Measurements from ENCODE around the gene CCNT2.
"Not testable (repeated sequence)": the region's sequence is repeated elsewhere in the genome, so short reads cannot be mapped to it uniquely, and the experiment has no call there.

The CCNT2 gene

DNA sequence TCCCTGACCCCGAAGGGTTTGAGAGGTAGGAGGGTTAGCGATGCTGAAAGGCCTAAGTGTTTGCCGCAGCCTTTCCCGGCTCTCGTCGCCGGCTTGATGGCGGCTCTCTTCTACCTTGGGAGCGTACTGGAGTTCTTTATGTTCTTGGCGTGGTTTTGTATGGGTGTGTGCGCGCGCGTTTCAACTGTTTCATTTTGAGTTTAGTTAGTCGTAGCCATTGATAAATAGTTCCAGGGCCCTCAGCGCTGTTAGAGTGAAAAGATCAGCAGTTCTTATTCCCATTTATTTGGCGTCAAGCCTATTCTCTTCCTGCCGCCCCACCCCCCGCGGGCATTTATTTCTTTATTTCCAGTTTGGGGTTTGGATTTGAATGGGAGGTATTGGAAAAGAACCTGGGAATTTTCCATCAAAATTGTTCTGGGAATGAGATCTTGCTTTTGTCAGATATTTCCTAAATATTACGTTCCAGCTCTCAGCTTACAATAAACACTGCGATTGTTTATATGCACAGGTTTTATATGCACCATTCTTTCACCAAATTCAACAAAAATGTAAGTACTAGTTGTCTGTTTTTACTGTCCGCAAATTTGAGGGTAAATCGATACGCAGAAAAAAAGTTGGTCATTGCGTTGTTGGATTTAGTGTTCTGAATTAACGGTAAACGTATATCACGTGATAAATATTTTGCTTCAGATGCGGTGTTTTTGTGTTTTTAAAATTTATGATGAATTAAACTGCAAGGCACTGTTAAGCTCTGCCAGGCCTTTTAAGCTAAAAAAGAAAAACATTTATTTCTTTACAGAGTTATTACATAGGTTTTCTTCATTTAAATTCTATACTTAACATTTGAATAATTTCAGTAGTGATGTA is 954 bp downstream of the CCNT2 start:
- no peak for DNase-seq

DNA sequence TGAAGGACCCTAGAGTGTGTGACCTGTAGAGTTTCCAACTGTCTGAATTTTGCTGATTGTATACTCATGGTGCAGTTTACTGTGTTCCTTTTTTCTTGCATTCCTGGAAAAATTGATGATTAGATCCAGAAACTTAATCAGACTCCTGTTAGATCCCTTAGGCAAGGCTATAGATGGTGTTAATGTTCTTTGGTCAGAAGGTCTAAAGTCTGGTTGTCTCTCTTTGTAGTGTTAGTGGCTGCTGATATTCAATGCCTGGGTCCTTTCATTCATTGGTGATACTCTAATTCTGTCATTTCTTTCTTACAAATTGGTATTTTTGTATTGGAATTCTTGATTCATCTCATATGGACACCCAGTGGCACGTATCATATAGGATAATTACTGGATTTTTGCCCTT is 6.3 kb downstream of the CCNT2 start:
- DNase-seq: no peak

DNA sequence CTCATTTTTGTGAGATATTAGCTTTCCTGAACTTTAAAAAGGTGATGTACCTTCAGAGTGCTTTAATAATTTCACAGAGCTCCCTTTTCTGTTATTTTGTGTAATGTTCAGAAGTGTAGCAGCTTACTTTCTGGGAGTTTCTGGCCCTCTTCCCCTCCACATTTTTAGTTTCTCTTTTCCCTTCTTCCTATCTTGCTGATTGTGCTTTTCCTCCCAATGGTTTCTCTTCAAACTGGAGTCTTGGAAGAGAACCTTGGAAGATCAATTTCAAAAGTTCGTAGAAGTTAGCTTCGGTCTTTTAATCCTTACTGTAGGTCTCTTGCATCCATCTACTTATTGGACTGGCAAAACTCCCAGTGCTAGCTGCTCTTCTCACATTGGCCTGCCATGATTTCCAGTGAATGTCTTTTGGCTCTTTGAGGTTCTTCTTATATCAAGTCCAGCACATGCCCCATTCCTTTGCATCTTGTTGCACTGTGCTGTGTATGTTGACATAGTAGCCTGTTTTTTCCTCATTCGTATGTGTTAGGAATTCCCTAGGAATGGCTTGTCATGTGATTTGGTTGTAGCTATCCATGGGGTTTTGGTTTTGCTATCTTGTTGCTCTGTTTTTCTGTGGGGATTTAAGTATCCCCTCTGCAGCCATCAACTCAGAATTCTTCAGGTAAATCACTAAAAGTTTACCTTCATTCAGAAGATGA is 7.8 kb downstream of the CCNT2 start:
- DNase-seq: no peak

DNA sequence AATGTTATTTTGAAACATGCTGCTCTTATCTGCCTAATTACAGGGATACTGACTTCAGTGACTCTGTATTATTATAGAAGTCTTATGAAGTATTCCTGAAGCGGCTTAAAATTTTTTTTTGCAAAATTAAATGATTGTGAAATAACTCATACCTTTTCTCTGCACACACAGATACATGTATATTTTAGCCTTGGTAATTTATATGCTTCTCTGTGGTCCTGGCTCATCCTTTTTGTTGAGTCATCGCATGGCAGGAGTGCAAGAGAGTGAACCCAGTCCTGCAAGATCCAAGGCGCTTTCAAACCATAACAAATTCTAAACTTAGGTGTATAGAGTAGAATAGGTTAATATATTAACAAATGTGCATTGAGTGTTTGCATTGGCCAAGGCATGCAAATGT is 8.6 kb downstream of the CCNT2 start:
- no peak for DNase-seq

DNA sequence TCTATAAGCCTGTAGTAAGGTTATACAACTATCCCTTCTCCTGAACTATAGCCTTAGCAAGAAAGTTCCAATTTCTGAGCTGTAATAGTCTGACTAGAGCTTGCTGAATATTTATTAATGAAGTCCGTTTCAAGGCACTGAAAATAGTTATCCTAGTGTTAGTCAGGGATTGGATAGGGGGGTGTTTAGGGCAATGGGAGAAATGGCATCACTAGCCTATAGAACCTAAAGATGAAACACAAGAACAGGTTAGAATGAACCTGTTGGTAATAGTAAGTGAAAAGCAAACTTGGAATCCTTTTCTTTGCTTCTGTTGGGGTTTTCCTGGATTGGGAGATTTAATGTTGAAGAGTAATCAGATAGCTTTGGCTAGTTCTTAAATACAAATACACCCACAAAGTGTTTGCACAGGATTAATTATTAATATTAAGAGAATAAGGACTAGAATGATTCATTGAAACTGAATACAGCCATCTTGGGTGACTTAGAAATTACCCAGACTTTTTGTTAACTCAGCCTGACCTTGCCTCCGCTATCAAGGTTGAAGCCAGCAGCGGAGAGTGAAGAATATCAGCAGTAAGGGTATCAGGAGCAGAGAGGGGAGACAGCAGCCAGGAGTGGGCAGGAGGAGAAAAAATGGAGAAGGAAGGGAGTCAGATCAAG is 14.4 kb downstream of the CCNT2 start:
- no peak for DNase-seq

DNA sequence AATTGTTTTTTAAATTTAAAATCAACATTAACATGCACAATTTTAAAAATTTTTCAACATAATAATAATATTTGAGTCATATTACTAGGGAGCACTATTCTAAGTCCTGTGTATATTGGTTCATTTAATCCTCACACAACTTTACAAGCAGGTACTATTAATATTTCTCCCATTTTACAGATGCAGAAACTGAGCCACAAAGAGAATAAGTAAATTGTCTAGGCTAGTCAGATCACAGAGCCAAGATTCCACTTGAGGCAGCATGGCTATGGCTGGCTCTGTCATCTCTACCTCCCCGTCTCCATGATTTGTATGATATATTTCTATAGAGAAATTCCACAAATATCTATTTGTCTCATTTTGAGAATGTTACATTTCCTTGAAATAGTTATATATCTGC is 15.1 kb downstream of the CCNT2 start:
- no peak for DNase-seq

DNA sequence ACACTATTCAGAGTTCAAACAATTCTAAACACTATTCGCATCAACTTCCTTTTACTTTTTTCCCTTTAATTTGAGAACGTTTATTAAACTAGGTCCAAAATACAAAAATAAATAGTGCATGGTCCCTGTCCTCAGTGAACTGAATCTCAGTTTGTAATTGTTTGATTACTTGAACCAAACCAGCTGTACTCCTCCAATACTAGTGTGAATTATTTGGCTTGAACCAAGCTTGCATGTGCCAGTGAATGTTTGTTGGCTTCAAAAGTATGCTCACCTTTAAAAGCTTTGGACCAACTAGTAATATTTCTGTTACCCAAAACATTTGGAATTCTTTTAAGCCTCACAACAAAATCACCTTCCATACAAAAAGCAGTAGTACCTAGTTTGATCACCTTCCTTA is 15.5 kb downstream of the CCNT2 start:
- no peak for DNase-seq

DNA sequence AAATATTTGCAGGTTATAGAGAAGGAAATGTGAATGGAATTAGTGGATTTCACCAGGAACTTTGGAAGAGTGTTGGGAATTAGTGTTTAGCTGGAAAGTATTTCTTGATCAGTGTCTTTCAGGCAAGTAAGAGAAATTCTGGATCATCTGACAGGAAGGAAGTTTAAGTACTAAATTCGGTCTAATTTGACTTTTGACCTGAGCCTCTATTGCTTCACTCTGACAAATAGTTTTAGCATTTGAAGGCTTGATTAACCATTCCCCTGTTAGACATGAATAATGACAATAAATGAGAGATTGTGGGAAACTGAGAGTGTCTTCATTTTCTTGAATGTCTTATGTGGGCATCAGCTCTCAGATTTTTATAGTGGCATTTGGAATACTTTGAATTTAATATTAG is 16.0 kb downstream of the CCNT2 start:
- DNase-seq: no peak

DNA sequence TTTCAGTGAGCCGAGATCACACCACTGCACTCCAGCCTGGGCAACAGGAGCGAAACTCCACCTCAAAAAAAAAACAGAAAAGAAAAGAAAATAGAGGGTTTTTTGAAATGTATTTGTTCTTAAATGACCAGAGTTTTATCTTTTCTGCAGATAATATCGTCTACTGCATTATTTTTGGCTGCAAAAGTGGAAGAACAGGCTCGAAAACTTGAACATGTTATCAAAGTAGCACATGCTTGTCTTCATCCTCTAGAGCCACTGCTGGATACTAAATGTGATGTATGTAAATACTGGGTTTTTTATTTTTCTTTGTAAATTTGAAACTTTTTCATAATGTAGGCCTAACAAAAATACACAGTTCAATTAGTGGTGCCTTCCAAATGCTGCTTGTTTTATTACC is 18.1 kb downstream of the CCNT2 start:
- DNase-seq: no peak

DNA sequence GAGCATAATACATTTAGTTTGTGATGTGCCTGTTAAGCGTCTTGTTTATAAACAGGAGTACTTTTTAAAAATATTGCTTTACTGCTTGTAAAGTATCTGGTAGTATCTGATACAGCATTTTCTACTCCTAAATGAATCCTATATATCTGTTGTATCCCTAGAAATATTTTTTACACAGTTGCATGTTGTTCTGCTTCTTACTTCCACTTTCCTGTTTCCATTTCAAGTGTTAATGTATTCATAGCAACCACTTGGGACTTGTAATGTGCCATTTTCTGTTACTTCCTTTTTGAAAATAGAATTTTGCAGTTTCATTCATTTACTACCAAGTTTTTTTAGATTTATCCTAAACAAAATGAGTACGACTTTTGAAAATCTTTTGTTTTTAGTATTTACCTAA is 24.9 kb downstream of the CCNT2 start:
- DNase-seq: no peak

DNA sequence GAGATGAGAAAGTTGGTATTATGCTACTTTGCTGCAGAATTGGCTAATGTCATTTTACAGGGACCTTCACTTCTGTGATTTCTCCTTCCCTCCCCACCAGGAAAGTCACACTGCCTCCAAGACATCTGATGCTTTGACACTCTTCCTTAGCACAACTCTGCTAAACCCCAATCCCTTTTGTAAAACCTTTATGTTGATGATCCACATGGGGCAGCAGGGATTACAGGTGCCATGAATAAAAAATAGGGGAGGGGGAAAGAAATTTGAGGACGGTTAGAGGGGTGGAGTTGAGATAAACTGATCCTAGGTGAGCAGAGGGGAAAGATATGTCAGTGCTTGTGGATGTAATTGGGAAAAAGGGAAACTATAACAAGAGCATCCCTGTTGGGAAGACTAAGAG is 26.4 kb downstream of the CCNT2 start:
- DNase-seq: no peak

DNA sequence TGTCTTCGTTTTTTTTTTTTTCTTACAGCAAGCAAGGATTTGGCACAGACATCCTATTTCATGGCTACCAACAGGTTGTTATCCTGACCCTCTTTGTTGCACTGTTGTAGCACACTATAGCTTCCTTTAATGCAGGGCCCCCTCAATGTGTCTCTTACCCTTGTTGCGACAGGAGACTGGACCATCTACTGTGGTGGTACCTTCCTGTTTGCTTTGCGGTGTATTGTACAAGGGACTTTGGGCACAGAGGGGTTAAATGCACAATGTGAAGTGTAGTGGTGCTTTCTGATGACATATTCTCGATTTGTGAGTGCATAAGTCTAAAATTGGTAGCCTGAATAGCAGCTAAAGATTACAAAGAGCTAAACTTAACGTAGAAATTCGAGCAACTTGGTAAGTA is 27.5 kb downstream of the CCNT2 start:
- no peak for DNase-seq

DNA sequence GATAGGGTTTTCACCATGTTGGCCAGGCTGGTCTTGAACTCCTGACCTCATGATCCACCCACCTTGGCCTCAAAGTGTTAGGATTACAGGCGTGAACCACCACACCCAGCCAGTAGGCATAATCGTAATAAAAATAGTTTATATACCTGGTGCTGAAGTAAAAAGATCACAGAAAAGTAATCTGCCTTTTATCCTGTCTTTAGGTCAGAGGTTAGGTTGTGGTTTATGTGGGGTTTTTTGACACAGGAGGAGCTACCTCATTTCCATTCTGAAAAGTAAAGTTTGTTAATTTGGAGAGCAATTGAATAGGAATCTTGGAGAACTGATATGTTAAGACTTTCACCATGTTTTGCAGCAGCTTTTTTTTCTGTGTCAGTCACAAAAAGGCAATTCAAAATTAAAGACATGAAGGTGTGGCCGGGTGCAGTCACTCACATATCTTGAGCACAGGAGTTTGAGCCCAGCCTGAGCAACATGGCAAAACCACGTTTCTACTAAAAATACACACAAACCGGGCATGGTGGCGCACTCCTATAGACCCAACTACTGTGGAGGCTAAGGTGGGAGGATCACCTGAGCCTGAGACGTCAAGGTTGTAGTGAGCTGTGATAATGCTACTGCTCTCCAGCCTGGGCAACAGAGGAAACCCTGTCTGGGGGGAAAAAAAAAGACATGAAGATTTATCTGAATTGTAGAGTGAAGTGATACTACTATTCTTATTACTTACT is 31.5 kb downstream of the CCNT2 start:
- no peak for DNase-seq

DNA sequence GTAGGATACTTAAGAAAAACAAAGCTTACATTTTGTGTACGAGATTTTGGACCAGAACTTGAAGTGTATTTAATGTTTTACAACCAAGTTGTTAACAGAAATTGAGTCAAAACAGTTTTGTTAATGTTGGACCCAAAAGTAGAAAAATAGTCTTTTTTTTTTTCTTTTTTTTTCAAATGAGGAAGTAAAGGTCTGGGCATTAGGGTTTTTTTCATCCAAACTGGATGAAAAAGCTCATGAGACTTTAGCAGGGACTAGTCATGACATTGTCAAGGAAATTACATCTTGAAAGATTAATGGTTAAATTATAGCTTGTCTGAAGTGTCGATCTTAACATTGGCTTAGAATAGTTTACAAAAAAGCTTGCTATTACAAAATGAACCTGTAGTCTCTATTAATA is 32.3 kb downstream of the CCNT2 start:
- DNase-seq: no peak

DNA sequence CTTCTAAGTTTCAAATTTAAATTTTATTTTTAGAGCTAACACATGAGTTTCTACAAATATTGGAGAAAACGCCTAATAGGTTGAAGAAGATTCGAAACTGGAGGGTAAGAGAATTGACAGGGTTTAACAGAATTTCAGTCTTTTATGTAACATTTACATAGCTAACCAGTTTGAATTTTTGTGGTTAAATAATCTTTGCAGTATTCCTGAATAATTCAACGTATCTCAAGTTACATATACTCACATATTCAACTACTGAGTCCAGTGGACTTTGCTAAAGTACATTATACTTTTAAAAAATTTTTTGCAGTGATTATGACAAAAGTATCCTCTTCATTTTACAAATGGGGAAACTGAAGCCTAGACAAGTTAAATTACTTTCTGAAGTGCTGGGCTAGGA is 34.0 kb downstream of the CCNT2 start:
- DNase-seq: no peak

DNA sequence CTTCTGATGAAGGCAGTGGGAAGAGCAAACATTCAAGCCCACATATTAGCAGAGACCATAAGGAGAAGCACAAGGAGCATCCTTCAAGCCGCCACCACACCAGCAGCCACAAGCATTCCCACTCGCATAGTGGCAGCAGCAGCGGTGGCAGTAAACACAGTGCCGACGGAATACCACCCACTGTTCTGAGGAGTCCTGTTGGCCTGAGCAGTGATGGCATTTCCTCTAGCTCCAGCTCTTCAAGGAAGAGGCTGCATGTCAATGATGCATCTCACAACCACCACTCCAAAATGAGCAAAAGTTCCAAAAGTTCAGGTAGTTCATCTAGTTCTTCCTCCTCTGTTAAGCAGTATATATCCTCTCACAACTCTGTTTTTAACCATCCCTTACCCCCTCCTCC is 35.4 kb downstream of the CCNT2 start:
- DNase-seq: no peak

DNA sequence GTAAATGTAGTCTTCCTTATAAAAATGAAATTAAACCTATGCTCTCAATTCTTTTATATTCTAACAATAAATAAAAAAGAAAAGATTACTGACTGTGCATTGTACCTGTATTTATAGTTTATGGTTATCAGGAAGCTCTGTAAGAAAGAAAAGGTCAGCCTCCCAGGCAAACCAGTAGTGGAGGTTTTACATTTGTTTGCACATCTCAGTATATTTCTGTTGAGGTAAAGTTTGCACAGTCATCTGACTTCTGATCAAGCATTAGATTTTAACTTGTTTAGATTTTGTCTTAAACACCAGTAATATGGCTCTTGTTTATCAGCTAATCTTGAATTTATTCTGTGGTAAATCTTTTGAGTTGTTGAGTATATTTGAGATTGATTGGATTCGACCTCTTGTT is 37.1 kb downstream of the CCNT2 start:
- no peak for DNase-seq

DNA sequence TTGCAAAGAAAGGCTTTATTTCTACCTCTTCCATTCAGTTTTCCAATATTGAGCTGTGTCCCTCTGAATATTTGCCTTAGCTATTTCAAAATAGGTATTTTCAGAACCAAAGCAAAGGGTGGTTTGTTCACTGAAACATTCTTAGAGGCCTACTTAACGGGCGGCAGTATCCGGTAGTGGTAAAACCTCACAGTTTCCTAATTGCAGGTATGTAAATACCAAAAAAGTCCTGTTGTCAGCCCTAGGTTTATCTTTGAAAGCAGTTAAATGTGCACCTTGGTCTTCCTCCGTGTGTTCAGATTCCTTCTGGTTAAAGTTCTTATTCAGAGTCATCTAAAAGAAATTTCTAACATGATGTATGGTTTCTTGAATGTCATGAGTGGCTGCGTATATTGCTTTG is 38.9 kb downstream of the CCNT2 start:
- no peak for DNase-seq

DNA sequence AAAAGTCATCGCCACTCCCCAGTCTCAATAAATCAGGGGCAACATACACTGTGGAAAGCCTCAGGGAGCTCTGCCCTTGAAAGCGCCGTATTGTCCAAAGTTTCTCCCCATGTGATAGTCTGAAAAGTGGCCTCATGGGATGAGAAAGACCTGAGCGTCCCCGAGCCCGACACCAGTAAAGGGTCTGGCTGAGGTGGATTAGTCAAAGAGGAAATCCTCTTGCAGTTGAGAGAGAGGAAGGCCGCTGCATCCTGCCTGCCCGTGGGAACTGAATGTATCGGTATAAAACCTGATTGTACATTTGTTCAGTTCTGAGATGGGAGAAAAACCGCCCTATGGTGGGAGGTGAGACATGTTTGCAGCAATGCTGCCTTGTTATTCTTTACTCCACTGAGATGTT is 48.5 kb downstream of the CCNT2 start:
- DNase-seq: not testable (repeated sequence)

DNA sequence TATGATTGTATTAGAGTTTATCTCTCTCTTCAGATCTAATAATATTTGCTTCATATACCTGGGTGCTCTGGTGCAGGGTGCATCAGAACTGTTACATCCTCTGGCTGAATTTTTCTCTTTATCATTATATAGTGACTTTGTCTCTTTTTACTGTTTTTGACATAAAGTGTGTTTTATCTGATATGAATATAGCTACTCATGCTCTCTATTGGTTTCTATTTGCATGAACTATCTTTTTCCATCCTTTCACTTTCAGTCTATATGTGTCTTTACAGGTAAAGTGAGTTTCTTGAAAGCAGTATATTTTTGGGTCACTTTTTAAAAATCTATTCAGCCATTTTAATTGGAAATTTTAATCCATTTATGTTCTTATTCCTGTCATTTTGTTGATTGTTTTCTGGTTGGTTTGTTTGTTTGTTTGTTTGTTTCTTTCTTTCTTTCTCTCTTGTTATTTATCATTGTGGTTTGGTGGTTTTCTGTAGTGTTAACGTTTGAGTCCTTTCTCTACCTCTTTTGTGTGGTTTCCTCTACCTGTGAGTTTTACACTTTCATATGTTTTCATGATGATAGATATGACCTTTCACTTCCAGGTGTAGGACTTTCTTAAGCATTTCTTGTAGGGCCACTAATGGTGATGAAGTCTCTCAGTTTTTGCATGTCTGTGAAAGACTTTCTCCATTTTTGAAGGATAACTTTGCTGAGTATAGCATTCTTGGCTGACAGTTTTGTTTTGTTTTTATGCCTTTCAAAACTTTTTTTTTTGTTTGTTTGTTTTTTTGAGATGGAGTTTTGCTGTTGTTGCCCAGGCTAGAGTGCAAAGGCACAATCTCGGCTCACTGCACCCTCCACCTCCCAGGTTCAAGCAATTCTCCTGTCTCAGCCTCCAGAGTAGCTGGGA is 54.9 kb downstream of the CCNT2 start:
- DNase-seq: no peak

DNA sequence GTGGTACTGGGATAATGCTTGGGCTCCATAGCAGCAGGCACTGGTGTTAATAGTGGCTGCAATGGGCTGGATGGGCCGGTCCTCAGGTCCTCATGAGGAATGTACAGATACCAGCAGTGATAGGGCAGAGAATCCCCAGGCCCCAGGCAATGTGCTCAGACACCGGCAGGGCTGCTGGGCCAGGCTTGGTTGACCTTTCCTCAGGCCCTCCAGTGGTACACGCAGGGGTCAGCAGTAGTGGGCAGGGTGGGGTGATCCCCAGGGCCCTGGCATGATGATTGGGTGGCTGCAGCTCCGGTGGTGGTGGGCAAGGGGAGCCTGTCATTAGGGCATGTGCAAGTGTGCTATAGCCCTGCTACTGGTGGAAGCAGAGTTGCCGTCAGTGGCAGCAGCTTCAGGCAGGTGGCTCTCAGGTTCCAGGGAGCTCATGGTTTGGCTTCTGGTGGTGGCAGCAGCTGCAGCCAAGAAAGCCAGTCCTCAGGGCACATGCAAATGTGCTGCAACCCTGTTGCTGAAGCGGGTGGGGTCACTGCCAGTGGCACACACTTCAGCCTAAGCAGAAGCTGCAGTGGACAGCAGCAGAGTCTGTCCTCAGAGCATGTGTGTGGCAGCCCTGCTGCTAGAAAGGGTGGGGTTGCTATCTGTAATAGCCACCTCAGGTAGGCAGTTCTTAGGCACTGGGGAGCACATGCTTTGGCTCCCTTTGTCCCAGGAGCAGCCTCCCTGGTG is 56.8 kb downstream of the CCNT2 start:
- DNase-seq: no peak

Measured in NCI-H2081 treated with DMSO at 0.1 percent for 48 hours (cell line).